Measurements from ENCODE around the gene PDGFD. TPM values are rescaled to one million over a fixed set of nuclear protein-coding genes. Genes with fewer than 3 reads are reported as not detected.

Gene PDGFD
- polyA plus RNA-seq, 1 donor from 2014 or later = 1.0 TPM

- Histone ChIP-seq H2AFZ (ENCODE audit: low read depth, low read length) (no peak overlapping the region), H3K79me2 (replicated peaks; ENCODE audit: insufficient read depth, low read length) (no peaks in the 10 kb centered on the region), H3K27ac (ENCODE audit: low read length) (no peak overlapping the region), H3K4me2 (ENCODE audit: low read length) (no peak overlapping the region), H3K9me2 (ENCODE audit: insufficient read depth, low read length) (no peaks in the 10 kb centered on the region), H3K36me3 (ENCODE audit: insufficient read depth, low read length) (no peaks in the 10 kb centered on the region), H3K27me3 (ENCODE audit: insufficient read depth, low read depth, low read length) (no peaks in the 10 kb centered on the region), H3K9me3 (ENCODE audit: low read length) (no peaks in the 10 kb centered on the region), H3K4me3 (ENCODE audit: low read length) (no peak overlapping the region), H3F3A (ENCODE audit: insufficient read depth, low read length, poor library complexity, severe bottlenecking) (no peaks in the 10 kb centered on the region), H4K20me1 (ENCODE audit: insufficient read depth) (no peaks in the 10 kb centered on the region), H3K9ac (ENCODE audit: low read length) (no peak overlapping the region)
- TF ChIP-seq RAD21 (conservative IDR thresholded peaks at IDR 0.05) (no peak), MXI1 (conservative IDR thresholded peaks at IDR 0.05; ENCODE audit: poor library complexity, severe bottlenecking) (no peak), TAF1 (IDR thresholded peaks at IDR 0.05; ENCODE audit: low read depth) (no peak), POLR2AphosphoS5 (IDR thresholded peaks at IDR 0.05) (no peak), SMC3 (conservative IDR thresholded peaks at IDR 0.05; ENCODE audit: poor library complexity) (no peak), CTCF (IDR thresholded peaks at IDR 0.05; ENCODE audit: poor library complexity, severe bottlenecking) (no peak), EZH2 (IDR thresholded peaks at IDR 0.05; ENCODE audit: borderline replicate concordance, insufficient read depth, low read length, poor library complexity, severe bottlenecking) (no peak), REST (IDR thresholded peaks at IDR 0.05; ENCODE audit: borderline replicate concordance) (no peak), EP300 (conservative IDR thresholded peaks at IDR 0.05; ENCODE audit: poor library complexity, severe bottlenecking) (no peak)
Measured at GRCh38 chr11:103881584-103881983, 282.4 kb downstream of the PDGFD start.

DNA sequence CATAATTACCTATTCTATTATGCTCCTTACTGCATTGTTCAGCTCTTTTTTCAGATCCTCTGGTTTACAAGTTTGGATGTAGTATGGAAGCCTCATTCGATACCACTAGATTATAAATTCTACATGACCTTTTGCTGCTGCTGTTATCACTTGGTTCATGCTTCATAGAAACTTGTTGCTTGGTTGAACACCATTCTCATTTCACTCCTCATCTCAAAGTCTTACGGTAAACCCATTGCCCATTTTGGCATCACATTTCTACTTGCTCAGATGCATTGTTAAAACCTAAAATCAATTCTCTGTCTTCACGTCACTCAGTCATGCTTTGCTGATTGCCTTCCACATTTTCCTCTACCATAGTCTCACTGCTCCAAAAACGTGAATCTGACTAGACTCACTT lies 283.0 kb downstream of the PDGFD start:
- no peaks in the 10 kb centered on the region for H3K36me3 ChIP-seq (ENCODE audit: insufficient read depth, low read length)
- H3K9me2 ChIP-seq (ENCODE audit: insufficient read depth, low read length) = no peaks in the 10 kb centered on the region
- H3K9ac ChIP-seq (ENCODE audit: low read length) = no peak overlapping the region
- no peaks in the 10 kb centered on the region for H3K79me2 ChIP-seq (replicated peaks; ENCODE audit: insufficient read depth, low read length)
- H2AFZ ChIP-seq (ENCODE audit: low read depth, low read length) = no peak overlapping the region
- no peaks in the 10 kb centered on the region for H4K20me1 ChIP-seq (ENCODE audit: insufficient read depth)
- H3F3A ChIP-seq (ENCODE audit: insufficient read depth, low read length, poor library complexity, severe bottlenecking) = no peaks in the 10 kb centered on the region
- H3K9me3 ChIP-seq (ENCODE audit: low read length) = no peaks in the 10 kb centered on the region
- no peak overlapping the region for H3K4me3 ChIP-seq (ENCODE audit: low read length)
- TF ChIP-seq TAF1 (IDR thresholded peaks at IDR 0.05; ENCODE audit: low read depth) = no peak
- no peak for TF ChIP-seq MXI1 (conservative IDR thresholded peaks at IDR 0.05; ENCODE audit: poor library complexity, severe bottlenecking)
- TF ChIP-seq SMC3 (conservative IDR thresholded peaks at IDR 0.05; ENCODE audit: poor library complexity) = no peak
- no peak overlapping the region for H3K27ac ChIP-seq (ENCODE audit: low read length)
- H3K27me3 ChIP-seq (ENCODE audit: insufficient read depth, low read depth, low read length) = no peaks in the 10 kb centered on the region
- H3K4me2 ChIP-seq (ENCODE audit: low read length) = no peak overlapping the region

- H2AFZ ChIP-seq (ENCODE audit: low read depth, low read length) = no peak overlapping the region
- H3K27ac ChIP-seq (ENCODE audit: low read length) = no peak overlapping the region
- no peaks in the 10 kb centered on the region for H3K27me3 ChIP-seq (ENCODE audit: insufficient read depth, low read depth, low read length)
- TF ChIP-seq EP300 (conservative IDR thresholded peaks at IDR 0.05; ENCODE audit: poor library complexity, severe bottlenecking) = no peak
- no peak for TF ChIP-seq POLR2AphosphoS5 (IDR thresholded peaks at IDR 0.05)
- TF ChIP-seq RAD21 (conservative IDR thresholded peaks at IDR 0.05) = no peak
- no peak for TF ChIP-seq SMC3 (conservative IDR thresholded peaks at IDR 0.05; ENCODE audit: poor library complexity)
- no peak for TF ChIP-seq TAF1 (IDR thresholded peaks at IDR 0.05; ENCODE audit: low read depth)
- TF ChIP-seq CTCF (IDR thresholded peaks at IDR 0.05; ENCODE audit: poor library complexity, severe bottlenecking) = no peak
- no peaks in the 10 kb centered on the region for H3K79me2 ChIP-seq (replicated peaks; ENCODE audit: insufficient read depth, low read length)
- no peaks in the 10 kb centered on the region for H3F3A ChIP-seq (ENCODE audit: insufficient read depth, low read length, poor library complexity, severe bottlenecking)
- no peak overlapping the region for H3K9ac ChIP-seq (ENCODE audit: low read length)
- no peak overlapping the region for H3K4me2 ChIP-seq (ENCODE audit: low read length)
- H4K20me1 ChIP-seq (ENCODE audit: insufficient read depth) = no peaks in the 10 kb centered on the region
- H3K9me3 ChIP-seq (ENCODE audit: low read length) = no peaks in the 10 kb centered on the region
- H3K9me2 ChIP-seq (ENCODE audit: insufficient read depth, low read length) = no peaks in the 10 kb centered on the region
- H3K4me3 ChIP-seq (ENCODE audit: low read length) = no peak overlapping the region
- H3K36me3 ChIP-seq (ENCODE audit: insufficient read depth, low read length) = no peaks in the 10 kb centered on the region
Measured at GRCh38 chr11:103878646-103879045, 285.3 kb downstream of the PDGFD start.

Data from neural cell (in vitro differentiated cells).